IPS DF 6.9 (cell line): Measurements from ENCODE around the gene BDKRB2.

Experiments
- DNase-seq: peaks from one replicate; pipeline ENCODE4 v3.0.0-alpha.2; 2013; ENCODE audit warnings: low read depth, low spot score
- H3K27ac ChIP-seq: one replicate; pipeline ENCODE4 v1.5.1; 2013; ENCODE audit warnings: low read length, control low read depth
- H3K27me3 ChIP-seq: 2 replicates; pipeline ENCODE4 v1.6.1; 2013; ENCODE audit warnings: mild to moderate bottlenecking, low read length; ENCODE audit not compliant: control insufficient read depth, insufficient read depth
- H3K36me3 ChIP-seq: 2 replicates; pipeline ENCODE4 v1.6.1; 2013; ENCODE audit warnings: low read length; ENCODE audit not compliant: control insufficient read depth, insufficient read depth
- H3K4me1 ChIP-seq: 2 replicates; pipeline ENCODE4 v1.6.1; 2013; ENCODE audit warnings: low read length; ENCODE audit not compliant: control insufficient read depth, insufficient read depth
- H3K4me3 ChIP-seq: 2 replicates; pipeline ENCODE4 v1.5.1; 2013; ENCODE audit warnings: mild to moderate bottlenecking, low read length
- H3K9me3 ChIP-seq: 2 replicates; pipeline ENCODE4 v1.6.1; 2013; ENCODE audit warnings: low read length, inconsistent platforms; ENCODE audit not compliant: control insufficient read depth, insufficient read depth
- WGBS: extraction: QIAGEN DNeasy Blood & Tissue Kit; methylation state at CpG from one replicate; pipeline ENCODE4 v1.1.7; 2013; ENCODE audit warnings: mixed read lengths, missing lambda C conversion rate; ENCODE audit not compliant: insufficient read length, insufficient coverage; 5-methylcytosine and 5-hydroxymethylcytosine counted together

Gene BDKRB2

DNA sequence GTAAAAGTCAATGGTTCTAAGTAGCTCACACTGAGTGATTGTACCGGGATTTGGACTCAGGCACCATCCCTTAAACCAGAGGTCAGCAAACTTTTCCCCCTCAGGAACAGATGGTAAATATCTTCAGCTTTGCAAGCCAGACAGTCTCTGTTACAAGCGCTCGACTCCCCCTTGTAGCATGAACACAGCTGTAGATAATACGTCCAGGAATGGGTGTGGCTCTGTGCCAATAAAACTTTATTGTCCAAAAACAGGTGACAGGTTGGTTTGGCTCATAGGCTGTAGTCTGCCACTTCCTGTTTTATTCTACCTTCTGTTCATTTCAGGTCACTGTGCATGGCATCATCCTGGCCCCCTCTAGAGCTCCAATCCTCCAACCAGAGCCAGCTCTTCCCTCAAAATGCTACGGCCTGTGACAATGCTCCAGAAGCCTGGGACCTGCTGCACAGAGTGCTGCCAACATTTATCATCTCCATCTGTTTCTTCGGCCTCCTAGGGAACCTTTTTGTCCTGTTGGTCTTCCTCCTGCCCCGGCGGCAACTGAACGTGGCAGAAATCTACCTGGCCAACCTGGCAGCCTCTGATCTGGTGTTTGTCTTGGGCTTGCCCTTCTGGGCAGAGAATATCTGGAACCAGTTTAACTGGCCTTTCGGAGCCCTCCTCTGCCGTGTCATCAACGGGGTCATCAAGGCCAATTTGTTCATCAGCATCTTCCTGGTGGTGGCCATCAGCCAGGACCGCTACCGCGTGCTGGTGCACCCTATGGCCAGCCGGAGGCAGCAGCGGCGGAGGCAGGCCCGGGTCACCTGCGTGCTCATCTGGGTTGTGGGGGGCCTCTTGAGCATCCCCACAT, 58.9 kb downstream of the BDKRB2 start:
- no peaks in the 10 kb centered on the region for H3K9me3 ChIP-seq
- H3K4me1 ChIP-seq = no peaks in the 10 kb centered on the region
- H3K4me3 ChIP-seq = no peak overlapping the region
- no peaks in the 10 kb centered on the region for H3K36me3 ChIP-seq
- WGBS = no CpG with 5 or more reads among the region's 20 CpGs
- H3K27me3 ChIP-seq = no peaks in the 10 kb centered on the region
- DNase-seq = no peak
- H3K27ac ChIP-seq = no peak overlapping the region

DNA sequence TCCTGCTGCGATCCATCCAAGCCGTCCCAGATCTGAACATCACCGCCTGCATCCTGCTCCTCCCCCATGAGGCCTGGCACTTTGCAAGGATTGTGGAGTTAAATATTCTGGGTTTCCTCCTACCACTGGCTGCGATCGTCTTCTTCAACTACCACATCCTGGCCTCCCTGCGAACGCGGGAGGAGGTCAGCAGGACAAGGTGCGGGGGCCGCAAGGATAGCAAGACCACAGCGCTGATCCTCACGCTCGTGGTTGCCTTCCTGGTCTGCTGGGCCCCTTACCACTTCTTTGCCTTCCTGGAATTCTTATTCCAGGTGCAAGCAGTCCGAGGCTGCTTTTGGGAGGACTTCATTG, 59.5 kb downstream of the BDKRB2 start:
- Histone ChIP-seq H3K27me3 (no peaks in the 10 kb centered on the region), H3K9me3 (no peaks in the 10 kb centered on the region), H3K4me1 (no peaks in the 10 kb centered on the region), H3K36me3 (no peaks in the 10 kb centered on the region), H3K4me3 (no peak overlapping the region), H3K27ac (no peak overlapping the region)
- no peak for DNase-seq
- WGBS = no CpG with 5 or more reads among the region's 14 CpGs

DNA sequence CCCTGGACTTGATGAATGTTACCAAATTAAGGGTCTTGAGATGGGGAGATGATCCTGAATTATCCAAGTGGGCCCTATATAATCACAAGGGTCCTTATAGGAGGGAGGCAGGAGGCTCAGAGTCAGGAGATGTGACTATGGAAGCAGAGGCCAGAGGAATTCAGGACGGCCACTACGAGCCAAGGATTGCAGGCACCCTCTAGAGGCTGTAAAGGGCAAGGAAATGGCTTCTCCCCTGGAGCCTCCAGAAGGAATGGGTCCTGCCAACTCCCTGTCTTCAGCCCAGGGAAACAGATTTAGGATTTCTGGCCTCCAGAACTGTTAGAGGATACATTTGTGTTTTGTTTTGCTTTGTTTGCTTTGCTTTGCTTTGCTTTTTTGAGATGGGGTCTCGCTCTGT, 60.2 kb downstream of the BDKRB2 start:
- no CpG with 5 or more reads among the region's 3 CpGs for WGBS
- Histone ChIP-seq H3K27me3 (no peaks in the 10 kb centered on the region), H3K9me3 (no peaks in the 10 kb centered on the region), H3K4me1 (no peaks in the 10 kb centered on the region), H3K4me3 (no peak overlapping the region), H3K27ac (no peak overlapping the region), H3K36me3 (no peaks in the 10 kb centered on the region)
- no peak for DNase-seq

DNA sequence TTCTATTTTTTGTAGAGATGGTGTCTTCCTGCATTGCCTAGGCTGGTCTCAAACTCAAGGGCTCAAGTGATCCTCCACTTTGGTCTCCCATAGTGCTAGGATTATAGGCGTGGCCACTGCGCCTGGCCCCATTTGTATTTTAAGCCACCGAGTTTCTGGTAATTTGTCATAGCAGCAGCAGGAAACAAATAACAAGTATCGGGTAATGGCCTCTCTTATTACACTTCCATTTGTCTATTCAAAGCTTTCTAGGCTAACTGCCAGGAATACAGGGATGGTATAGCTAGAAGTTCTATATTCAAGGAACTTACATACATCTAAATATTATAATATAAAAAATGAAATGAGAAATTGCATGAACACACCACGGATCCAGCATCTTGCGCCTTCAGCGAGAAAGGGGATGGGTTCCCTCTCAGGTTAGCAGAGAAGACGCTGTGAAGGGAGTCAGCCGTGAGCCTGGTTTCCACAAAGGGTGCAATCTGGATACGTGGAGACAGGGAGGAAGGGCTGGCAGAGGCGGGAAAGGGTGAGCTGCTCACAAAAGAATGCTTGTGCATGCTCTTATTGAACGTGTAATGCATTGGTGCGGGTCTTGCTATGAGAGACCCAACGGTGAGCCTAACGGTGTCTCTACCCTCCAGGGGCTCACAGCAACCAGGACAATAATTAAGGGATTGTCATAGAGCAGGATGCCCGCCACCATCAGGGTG, 60.9 kb downstream of the BDKRB2 start:
- Histone ChIP-seq H3K27ac (no peak overlapping the region), H3K4me1 (no peaks in the 10 kb centered on the region)

DNA sequence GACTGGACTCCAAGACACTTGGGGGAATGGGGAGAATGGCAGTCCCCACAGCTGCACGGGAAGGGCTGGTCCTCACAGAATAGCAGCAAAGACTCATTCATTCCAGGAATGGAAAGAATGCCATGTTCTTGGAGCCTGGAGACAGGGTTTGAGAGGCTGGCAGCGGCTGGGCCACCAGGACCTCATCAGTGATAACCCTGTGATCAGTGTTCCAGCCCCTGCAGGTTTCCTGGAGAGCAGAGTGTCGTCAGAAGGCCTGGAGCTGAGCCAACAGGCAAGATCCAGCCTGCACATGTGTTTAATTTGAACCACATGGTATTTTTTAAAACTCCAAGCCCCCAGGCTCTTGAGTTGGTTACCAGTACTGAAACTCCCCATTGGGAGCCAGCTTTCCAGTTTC, 62.7 kb downstream of the BDKRB2 start:
- no CpG with 5 or more reads among the region's 3 CpGs for WGBS
- no peak for DNase-seq
- no peaks in the 10 kb centered on the region for H3K4me1 ChIP-seq
- no peaks in the 10 kb centered on the region for H3K9me3 ChIP-seq
- no peak overlapping the region for H3K4me3 ChIP-seq
- no peaks in the 10 kb centered on the region for H3K27me3 ChIP-seq
- no peaks in the 10 kb centered on the region for H3K36me3 ChIP-seq
- no peak overlapping the region for H3K27ac ChIP-seq

More for the DNA sequence above, 60.9 kb downstream of the BDKRB2 start:
- H3K36me3 ChIP-seq = no peaks in the 10 kb centered on the region
- no peak for DNase-seq
- WGBS = no CpG with 5 or more reads among the region's 16 CpGs
- H3K4me3 ChIP-seq = no peak overlapping the region
- no peaks in the 10 kb centered on the region for H3K27me3 ChIP-seq
- H3K9me3 ChIP-seq = no peaks in the 10 kb centered on the region

DNA sequence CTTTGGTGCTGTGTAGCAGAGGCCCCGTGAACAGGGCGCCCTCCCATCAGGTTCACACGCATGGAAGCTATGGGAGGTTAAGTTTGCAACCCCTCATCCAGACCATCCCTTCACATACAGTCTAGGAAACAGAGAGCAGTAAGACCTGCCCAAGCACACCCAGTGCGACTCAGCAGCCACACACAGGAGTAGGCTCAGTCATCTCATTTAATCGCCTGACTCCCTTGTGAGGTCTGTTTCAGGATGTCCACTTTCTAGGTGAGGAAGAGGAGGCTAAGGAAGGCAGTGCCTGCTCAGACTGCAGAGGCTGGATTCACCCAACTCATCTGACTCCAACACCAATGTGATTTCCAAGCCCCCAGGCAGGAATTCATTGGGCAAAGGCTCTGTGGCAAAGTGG, 63.3 kb downstream of the BDKRB2 start:
- Histone ChIP-seq H3K9me3 (no peaks in the 10 kb centered on the region), H3K27ac (no peak overlapping the region), H3K4me1 (no peaks in the 10 kb centered on the region), H3K27me3 (no peaks in the 10 kb centered on the region), H3K36me3 (no peaks in the 10 kb centered on the region), H3K4me3 (no peak overlapping the region)
- WGBS = no CpG with 5 or more reads among the region's 5 CpGs
- DNase-seq = no peak

DNA sequence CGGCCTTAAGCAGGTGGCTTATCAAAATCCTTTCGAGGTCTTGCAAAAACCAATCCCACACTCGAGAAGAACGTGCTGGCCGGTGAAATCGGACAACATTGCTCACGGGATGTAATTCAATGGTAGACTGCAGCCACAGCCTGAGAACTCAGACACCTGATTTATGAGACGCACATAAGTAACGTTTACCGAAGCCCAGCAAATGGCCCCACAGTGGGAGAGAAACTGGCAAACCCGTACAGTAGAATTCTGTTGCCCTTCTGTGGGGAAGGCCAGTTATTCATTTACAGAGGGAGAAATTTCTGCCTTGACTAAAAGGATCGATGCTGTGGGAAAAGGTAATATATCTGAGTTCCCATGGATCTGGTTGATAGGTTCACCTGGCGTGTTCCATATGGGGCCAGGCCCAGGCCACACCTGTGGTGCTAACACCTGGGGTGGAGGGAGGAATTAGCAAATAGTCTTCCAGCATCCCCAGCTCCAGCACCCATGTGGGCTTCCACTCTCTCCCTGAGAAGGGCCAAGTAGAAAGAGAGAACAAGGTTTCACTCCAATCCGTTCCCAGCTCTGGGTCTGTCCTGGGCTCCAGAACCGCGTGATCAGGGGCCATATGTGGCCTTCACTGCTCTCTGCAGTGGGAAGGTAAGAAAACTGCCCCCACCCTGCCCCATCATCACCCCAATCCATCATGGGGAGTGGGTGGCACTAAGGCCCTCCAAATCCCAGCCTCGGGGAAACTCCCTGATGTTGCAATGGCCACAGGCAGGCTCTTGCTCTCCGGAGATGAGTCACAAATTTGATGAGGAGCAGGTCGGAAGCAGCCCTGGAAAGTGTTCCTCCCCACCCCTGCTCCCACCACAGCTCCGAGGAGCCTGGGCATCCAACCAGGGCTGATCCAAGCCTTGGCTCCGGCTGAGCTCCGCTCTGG, 64.1 kb downstream of the BDKRB2 start:
- H3K27ac ChIP-seq = no peak overlapping the region
- DNase-seq = no peak
- no peaks in the 10 kb centered on the region for H3K36me3 ChIP-seq
- no peaks in the 10 kb centered on the region for H3K27me3 ChIP-seq
- no peaks in the 10 kb centered on the region for H3K4me1 ChIP-seq
- H3K4me3 ChIP-seq = no peak overlapping the region
- WGBS = no CpG with 5 or more reads among the region's 22 CpGs
- no peaks in the 10 kb centered on the region for H3K9me3 ChIP-seq

DNA sequence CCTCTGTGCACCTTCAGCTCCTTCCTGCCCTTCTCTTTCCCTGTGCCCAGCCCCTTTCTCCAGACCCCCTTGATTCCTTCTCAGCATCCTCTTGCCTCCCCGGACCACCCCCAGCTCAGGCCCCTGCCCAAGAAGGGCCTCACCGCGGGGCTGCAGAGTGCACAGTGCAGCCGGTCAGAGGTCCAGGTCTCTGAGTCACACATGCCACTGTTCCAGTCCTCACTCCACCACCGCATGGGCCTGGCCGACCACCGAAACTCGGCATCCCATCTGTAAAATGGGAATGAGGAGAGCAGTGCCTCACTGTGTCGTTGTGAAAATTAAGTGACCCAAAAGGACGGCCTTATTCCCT, 64.7 kb downstream of the BDKRB2 start:
- H3K27me3 ChIP-seq = no peaks in the 10 kb centered on the region
- no peaks in the 10 kb centered on the region for H3K36me3 ChIP-seq
- DNase-seq = no peak
- H3K9me3 ChIP-seq = no peaks in the 10 kb centered on the region
- no peaks in the 10 kb centered on the region for H3K4me1 ChIP-seq
- no peak overlapping the region for H3K27ac ChIP-seq
- WGBS = no CpG with 5 or more reads among the region's 10 CpGs
- no peak overlapping the region for H3K4me3 ChIP-seq

DNA sequence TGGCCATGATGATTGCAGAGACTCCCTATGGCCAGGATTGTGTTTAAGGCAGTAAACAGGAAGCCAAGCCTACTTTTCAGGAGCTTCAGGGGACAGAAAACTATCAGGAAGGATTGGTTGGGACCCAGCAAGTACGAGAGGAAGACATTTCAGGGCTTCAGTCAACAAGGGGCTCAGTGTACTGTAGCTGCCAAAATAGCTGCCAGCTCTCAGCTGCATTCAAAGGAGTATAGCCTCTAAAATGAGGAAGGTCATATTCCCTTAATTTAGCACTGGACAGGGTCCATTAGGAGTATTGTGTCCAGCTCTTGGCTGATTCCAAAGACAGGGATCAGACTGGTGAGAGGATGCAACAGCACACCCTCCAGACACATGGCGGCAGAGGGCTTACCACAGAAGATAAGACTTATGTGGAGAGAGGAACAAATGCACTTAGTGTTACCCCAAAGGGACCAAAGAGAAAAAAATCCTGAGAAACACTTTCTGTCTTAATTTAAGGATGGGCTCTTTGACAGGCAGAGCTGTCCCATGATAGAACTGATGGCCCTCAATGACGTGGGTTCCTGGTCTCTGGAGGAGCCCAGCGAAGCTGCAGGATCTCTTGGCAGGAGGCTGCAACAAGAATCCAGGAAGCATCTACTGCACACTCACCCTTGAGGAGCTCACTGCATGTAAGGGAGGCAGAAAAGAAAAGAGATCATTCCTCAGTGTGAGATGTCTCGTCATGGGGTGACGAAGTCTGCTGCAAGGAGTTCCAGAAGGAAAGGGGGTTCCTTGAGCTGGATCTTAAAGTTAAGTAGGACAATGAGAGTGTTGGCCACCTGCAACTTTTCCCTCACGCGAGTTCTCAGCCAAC, 66.2 kb downstream of the BDKRB2 start:
- no peaks in the 10 kb centered on the region for H3K27me3 ChIP-seq
- WGBS = no CpG with 5 or more reads among the region's 8 CpGs
- no peaks in the 10 kb centered on the region for H3K36me3 ChIP-seq
- no peaks in the 10 kb centered on the region for H3K9me3 ChIP-seq
- H3K27ac ChIP-seq = no peak overlapping the region
- peaks cover 1% of the 10 kb centered on the region; the same call in 1 of the 2 replicates for H3K4me1 ChIP-seq
- no peak for DNase-seq
- no peak overlapping the region for H3K4me3 ChIP-seq

DNA sequence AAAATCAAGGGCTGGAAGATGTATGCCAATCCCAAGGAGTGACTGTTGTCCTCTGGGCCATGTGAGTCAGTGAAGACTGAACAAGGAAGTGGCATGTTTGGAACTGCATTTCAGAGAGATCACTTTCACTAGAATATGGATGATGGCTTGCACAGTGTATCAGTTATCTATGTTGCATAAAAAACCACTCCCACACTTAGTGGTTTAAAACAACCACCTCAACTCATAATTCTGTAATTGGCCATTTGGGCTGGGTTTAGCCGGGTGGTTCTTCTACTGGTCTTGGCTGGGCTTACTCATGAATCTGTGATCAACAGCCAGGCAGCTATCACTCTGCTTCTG, 66.8 kb downstream of the BDKRB2 start:
- no CpG with 5 or more reads among the region's 1 CpG for WGBS
- H3K27me3 ChIP-seq = no peaks in the 10 kb centered on the region
- no peak for DNase-seq
- peaks cover 1% of the 10 kb centered on the region; the same call in 1 of the 2 replicates for H3K4me1 ChIP-seq
- no peak overlapping the region for H3K27ac ChIP-seq
- H3K9me3 ChIP-seq = no peaks in the 10 kb centered on the region
- no peak overlapping the region for H3K4me3 ChIP-seq
- H3K36me3 ChIP-seq = no peaks in the 10 kb centered on the region
